Measurements from ENCODE around the gene CSGALNACT2. TPM values are rescaled to one million over a fixed set of nuclear protein-coding genes. Genes with fewer than 3 reads are reported as not detected.
"Not testable (repeated sequence)": the region's sequence is repeated elsewhere in the genome, so short reads cannot be mapped to it uniquely, and the experiment has no call there.

Gene CSGALNACT2
- total RNA-seq, 1 experiment from 2014 or later: 7.9 TPM

DNA sequence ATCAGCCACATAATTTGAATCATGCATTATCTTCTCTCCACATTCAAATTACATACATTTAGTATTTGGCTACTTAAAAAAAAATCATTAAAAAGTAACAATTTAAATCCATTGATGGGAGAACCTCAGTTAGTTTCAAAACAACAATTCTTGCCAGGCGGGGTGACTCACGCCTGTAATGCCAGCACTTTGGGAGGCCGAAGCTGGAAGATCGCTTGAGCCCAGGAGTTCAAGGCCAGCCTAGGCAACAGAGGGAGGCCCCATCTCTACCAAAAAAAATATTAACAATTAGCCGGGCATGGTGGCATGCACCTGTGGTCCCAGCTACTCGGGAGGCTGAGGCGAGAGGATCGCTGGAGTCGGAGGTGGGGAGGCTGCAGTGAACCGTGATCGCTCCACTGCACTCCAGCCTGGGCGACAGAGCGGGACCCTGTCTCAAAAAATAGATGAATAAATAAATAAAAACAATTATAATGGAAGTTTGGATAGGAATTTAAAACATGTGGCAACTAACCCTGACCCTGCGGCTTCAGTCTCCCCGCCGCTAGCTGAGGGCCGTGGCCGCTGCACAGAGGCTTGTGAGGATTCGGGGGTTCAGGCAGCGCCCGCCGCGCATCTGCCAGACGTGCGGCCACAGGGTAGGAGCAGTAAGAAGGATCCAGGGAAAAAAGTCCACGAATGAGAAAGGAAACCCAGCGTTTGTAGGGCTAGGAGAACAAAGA lies 1.1 kb upstream of the CSGALNACT2 start:
- peak overlapping the region; percentile 96 for H3K4me3 ChIP-seq
- no peaks in the 10 kb centered on the region for H3K36me3 ChIP-seq
- peak overlapping the region; percentile 97 for H3K27ac ChIP-seq
- no peak for DNase-seq
- no peaks in the 10 kb centered on the region for H3K9me3 ChIP-seq (replicated peaks)
- H3K4me1 ChIP-seq: no peaks in the 10 kb centered on the region
- no peaks in the 10 kb centered on the region for H3K27me3 ChIP-seq

DNA sequence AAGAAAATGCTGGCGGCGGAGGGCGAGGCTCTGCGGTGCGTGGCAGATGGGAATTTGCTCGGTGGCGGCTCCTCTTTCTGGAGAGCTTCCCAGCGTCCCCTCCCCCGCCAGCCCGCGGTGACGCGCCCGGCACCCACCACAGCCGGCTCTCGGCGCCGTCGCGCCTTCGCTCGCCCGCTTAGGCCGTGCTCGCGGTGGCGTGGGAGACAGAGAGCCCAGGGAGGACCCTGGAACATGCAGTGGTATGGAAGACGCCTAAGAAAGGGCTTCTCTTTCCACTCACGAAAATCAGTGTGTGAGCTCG lies 576 bp upstream of the CSGALNACT2 start:
- H3K27me3 ChIP-seq: no peaks in the 10 kb centered on the region
- H3K4me1 ChIP-seq: no peaks in the 10 kb centered on the region
- no peaks in the 10 kb centered on the region for H3K9me3 ChIP-seq (replicated peaks)
- no peaks in the 10 kb centered on the region for H3K36me3 ChIP-seq
- peak; percentile 35 to 54 for DNase-seq
- peak overlapping the region; percentile 96 for H3K4me3 ChIP-seq
- peak overlapping the region; percentile 97 for H3K27ac ChIP-seq

DNA sequence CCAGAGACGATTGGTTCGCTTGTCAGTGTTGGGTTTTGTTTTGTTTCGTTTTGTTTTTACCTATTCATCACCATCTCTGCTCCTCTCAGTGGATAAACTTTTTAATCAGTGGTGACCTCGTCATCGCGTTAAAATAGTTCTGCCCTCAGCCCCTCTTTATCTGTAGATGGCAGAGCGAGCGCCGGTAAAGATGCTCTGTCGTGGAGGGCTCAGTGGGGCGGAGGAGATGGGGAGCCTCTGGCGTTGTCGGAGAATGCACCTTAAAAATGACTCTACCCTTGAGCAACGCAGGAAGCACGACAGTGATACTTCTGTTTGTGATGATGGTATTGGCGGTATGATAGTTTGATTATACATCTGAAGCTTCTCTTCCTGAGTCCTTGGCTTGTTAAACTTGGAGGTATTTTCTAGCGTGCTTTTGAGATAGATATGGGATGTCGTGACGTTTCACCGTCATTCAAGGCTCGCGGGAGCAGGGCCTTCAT lies 554 bp downstream of the CSGALNACT2 start:
- peak overlapping the region; percentile 28 for H3K27ac ChIP-seq
- H3K4me3 ChIP-seq: peak overlapping the region; percentile 96
- H3K36me3 ChIP-seq: no peaks in the 10 kb centered on the region
- H3K27me3 ChIP-seq: no peaks in the 10 kb centered on the region
- DNase-seq: peak; percentile 17 to 35
- no peaks in the 10 kb centered on the region for H3K4me1 ChIP-seq
- no peaks in the 10 kb centered on the region for H3K9me3 ChIP-seq (replicated peaks)

DNA sequence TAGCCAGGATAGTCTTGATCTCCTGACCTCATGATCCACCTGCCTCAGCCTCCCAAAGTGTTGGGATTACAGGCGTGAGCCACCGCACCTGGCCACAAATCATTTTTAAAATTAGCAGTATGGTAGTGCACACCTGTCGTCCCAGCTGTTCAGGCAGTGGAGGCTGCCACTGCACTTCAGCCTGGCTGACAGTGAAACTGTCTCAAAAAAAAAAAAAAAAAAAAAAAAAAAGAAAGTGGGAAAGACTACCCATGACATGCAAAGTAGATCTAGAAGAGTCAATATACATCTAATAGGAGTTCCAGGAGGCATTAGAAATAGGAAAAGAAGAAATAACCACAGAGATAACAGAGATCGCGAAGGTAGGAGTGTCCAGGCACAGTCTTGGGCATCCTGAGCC lies 3.2 kb downstream of the CSGALNACT2 start:
- H3K4me1 ChIP-seq: no peaks in the 10 kb centered on the region
- DNase-seq: peak in 1 of 2 experiments; percentile 8
- no peak overlapping the region for H3K27ac ChIP-seq
- no peaks in the 10 kb centered on the region for H3K27me3 ChIP-seq
- no peaks in the 10 kb centered on the region for H3K9me3 ChIP-seq (replicated peaks)
- no peak overlapping the region for H3K4me3 ChIP-seq
- H3K36me3 ChIP-seq: no peaks in the 10 kb centered on the region

DNA sequence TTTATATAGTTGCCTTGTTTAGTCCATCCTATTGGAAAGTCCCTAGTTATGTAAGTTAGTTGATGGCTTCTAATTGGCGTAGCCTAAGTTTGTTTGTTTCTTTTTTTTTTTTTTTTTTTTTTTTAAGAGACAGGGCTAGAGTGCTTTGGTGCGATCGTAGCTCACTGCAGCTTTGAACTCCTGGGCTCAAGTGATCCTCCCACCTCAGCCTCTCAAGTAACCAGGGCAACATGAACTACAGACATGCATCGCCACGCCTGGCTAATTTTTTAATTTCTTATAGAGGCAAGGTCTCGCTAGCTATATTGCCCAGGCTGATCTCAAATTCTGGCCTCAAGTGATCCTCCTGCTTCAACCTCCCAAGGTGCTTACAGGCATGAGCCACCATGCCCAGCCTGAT lies 7.1 kb downstream of the CSGALNACT2 start:
- Histone ChIP-seq H3K27me3 (no peaks in the 10 kb centered on the region), H3K9me3 (replicated peaks) (no peaks in the 10 kb centered on the region), H3K4me3 (no peak overlapping the region), H3K27ac (no peak overlapping the region), H3K36me3 (no peaks in the 10 kb centered on the region), H3K4me1 (no peaks in the 10 kb centered on the region)
- no peak for DNase-seq

DNA sequence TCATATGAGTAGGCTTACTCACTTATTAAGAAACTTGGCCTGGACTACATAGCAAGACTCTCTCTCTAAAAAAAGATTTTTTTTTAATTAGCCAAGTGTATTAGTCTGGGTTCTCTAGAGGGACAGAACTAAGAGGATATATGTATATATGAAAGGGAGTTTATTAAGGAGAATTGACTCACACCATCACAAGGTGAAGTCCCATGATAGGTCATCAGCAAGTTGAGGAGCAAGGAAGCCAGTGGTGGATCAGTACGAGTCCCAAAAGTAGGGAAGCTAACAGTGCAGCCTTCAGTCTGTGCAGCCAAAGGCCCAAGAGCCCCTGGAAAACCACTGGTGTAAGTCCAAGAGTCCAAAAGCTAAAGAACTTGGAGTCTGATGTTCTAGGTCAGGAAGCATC lies 7.7 kb downstream of the CSGALNACT2 start:
- not testable (repeated sequence) for H3K27me3 ChIP-seq; H3K4me3 ChIP-seq; DNase-seq; H3K27ac ChIP-seq; H3K4me1 ChIP-seq; H3K36me3 ChIP-seq; H3K9me3 ChIP-seq (replicated peaks)

DNA sequence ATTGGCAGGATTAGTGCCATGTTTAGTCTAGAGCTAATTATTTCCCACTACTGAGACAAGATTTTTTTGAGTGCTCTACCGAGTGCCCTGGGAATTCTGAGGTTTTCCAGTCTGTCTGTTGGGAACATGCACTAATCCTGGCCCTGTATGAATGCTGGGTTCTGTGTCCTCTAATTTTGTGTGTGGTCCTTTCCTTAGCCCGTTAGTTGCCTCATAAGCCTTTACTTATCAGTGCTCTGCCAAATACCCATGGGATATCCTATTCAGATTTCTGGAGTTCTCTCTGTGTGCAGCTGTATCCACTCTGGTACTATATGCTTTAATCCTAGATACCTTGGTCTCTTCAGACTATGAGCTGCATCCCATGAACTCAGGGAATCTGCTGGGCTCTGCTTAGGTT lies 13.1 kb downstream of the CSGALNACT2 start:
- no peaks in the 10 kb centered on the region for H3K9me3 ChIP-seq (replicated peaks)
- H3K4me3 ChIP-seq: no peak overlapping the region
- H3K27ac ChIP-seq: no peak overlapping the region
- no peaks in the 10 kb centered on the region for H3K4me1 ChIP-seq
- H3K27me3 ChIP-seq: no peaks in the 10 kb centered on the region
- DNase-seq: peak; percentile 32 to 66
- no peaks in the 10 kb centered on the region for H3K36me3 ChIP-seq

DNA sequence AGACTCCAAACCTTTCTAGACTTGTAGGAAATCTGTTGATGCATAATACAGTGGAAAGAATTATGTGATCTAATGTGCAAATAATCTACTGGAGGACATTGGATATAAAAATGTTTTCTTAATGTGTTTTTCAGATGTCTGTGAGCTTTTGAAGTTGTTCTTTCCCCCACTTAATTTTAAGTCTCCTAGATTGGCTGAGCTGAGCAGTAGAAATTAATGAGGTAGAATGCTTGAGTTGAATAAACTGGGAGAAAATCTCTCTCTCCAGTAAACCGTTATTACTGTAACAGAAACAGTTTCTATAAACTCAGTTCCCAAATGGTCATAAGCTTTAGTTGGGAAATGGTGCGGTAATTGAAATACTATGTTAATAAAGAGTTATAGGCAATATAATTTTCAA lies 15.7 kb downstream of the CSGALNACT2 start:
- H3K4me3 ChIP-seq: no peak overlapping the region
- H3K36me3 ChIP-seq: no peaks in the 10 kb centered on the region
- no peaks in the 10 kb centered on the region for H3K27me3 ChIP-seq
- no peak overlapping the region for H3K27ac ChIP-seq
- H3K9me3 ChIP-seq (replicated peaks): no peaks in the 10 kb centered on the region
- no peaks in the 10 kb centered on the region for H3K4me1 ChIP-seq
- DNase-seq: no peak

DNA sequence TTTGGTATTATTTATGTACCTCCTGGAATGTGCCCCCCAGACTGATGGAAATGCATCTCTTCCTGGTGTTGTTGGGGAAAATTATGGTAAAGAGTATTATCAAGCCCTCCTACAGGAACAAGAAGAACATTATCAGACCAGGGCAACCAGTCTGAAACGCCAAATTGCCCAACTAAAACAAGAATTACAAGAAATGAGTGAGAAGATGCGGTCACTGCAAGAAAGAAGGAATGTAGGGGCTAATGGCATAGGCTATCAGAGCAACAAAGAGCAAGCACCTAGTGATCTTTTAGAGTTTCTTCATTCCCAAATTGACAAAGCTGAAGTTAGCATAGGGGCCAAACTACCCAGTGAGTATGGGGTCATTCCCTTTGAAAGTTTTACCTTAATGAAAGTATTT lies 17.0 kb downstream of the CSGALNACT2 start:
- Histone ChIP-seq H3K27me3 (no peaks in the 10 kb centered on the region), H3K4me3 (no peak overlapping the region)
- DNase-seq: no peak

DNA sequence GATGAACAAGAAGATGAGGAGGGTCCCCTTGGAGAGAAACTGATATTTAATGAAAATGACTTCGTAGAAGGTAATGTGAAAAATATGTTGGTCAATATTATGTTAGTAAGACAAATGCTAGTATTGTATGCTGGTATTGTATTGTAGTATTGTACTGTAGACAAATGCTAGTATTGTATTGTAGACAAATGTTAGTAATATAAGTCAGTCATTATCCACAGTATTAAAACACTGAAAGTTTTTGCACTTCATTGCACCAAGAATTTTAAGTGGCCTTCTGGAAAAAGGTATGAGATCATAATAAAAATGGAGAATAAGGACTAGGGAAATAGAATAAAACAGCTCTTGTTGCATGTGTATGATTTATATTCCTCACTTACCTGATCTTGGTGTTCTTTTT lies 17.5 kb downstream of the CSGALNACT2 start:
- no peaks in the 10 kb centered on the region for H3K9me3 ChIP-seq (replicated peaks)
- no peak overlapping the region for H3K4me3 ChIP-seq
- H3K27ac ChIP-seq: no peak overlapping the region
- H3K27me3 ChIP-seq: no peaks in the 10 kb centered on the region
- H3K36me3 ChIP-seq: no peaks in the 10 kb centered on the region
- DNase-seq: no peak
- H3K4me1 ChIP-seq: no peaks in the 10 kb centered on the region

More for the DNA sequence above, 17.0 kb downstream of the CSGALNACT2 start:
- Histone ChIP-seq H3K9me3 (replicated peaks) (no peaks in the 10 kb centered on the region), H3K4me1 (no peaks in the 10 kb centered on the region), H3K27ac (no peak overlapping the region), H3K36me3 (no peaks in the 10 kb centered on the region)

DNA sequence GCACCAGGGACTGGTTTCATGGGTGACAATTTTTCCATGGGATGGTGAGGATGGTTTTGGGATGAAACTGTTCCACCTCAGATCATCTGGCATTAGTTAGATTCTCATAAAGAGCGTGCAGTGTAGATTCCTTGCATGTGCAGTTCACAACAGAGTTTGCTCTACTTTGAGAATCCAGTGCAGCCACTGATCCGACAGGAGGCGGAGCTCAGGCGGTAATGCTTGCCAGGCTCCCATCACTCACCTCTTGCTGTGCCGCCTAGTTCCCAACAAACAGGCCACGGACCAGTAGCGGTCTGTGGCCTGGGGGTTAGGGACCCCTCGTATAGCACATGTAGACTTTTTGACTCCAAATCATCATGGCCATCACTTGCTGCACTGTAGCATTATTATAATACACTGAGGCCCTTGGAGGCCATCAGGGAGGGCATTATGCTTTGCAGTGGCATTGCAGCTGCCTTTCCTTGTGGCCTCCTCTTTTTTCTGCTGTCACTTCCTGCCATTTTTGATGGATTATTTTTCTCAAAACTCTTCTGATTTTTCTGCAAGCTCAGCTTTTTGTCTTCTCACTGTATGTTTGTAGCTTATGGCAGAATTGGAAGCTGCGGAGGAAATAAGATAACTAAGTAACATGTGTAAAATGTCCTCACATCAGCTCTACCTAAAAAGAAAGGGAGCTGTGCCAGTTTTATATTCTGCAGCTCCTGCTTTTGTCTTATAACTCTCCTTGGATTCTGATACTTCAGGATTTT lies 18.5 kb downstream of the CSGALNACT2 start:
- DNase-seq: no peak
- no peaks in the 10 kb centered on the region for H3K9me3 ChIP-seq (replicated peaks)
- H3K27me3 ChIP-seq: no peaks in the 10 kb centered on the region
- H3K4me3 ChIP-seq: no peak overlapping the region
- no peak overlapping the region for H3K27ac ChIP-seq
- no peaks in the 10 kb centered on the region for H3K36me3 ChIP-seq
- no peaks in the 10 kb centered on the region for H3K4me1 ChIP-seq

DNA sequence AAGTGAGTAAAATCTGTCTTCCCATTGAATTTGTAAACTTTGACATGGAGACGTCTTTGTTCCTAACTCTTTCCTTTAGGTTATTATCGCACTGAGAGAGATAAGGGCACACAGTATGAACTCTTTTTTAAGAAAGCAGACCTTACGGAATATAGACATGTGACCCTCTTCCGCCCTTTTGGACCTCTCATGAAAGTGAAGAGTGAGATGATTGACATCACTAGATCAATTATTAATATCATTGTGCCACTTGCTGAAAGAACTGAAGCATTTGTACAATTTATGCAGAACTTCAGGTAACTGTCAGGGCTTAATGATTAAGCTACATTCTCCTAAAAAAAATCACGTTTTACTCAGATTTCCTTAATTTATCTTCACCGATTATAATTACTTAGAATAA lies 20.4 kb downstream of the CSGALNACT2 start:
- H3K27ac ChIP-seq: no peak overlapping the region
- H3K27me3 ChIP-seq: no peaks in the 10 kb centered on the region
- no peaks in the 10 kb centered on the region for H3K4me1 ChIP-seq
- H3K4me3 ChIP-seq: no peak overlapping the region
- DNase-seq: no peak
- no peaks in the 10 kb centered on the region for H3K9me3 ChIP-seq (replicated peaks)
- H3K36me3 ChIP-seq: no peaks in the 10 kb centered on the region

DNA sequence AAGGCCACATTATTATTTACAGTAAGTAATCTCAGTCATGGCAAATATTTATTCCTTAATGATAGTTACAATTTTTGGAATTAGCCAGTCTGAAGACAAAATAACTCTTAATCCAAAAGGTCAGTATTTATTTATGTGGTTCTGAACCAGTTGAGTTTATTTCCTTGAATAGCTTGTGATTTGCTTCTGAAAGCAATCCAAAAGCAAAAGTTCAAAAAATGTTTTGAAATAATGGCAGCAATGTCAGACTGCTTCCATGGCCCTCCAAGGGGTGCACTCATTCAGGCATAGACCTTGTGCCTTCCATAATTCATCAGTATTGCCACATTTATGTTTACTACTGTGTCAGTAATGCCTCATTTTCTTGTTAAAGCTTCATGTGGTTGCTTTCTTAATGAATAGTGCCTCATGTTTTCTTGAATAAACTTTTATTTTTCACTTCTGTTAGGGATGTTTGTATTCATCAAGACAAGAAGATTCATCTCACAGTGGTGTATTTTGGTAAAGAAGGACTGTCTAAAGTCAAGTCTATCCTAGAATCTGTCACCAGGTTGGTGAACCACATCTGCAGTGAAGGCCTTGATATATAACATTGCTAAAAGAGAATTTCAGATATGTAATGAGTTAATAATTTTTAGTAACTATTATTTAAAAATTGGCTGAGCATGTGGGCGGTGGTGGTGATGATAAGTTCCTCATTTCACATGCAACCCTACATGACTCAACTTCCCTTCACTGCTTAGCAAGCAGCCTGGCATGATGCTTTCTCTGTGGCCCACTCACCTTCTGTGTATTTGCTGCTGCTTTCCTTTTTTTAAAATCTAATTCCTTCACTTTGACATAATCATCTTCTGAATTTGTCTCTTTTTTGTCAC lies 22.0 kb downstream of the CSGALNACT2 start:
- no peaks in the 10 kb centered on the region for H3K27me3 ChIP-seq
- no peak overlapping the region for H3K27ac ChIP-seq
- no peak overlapping the region for H3K4me3 ChIP-seq
- H3K9me3 ChIP-seq (replicated peaks): no peaks in the 10 kb centered on the region
- no peak for DNase-seq
- no peaks in the 10 kb centered on the region for H3K4me1 ChIP-seq
- no peaks in the 10 kb centered on the region for H3K36me3 ChIP-seq

DNA sequence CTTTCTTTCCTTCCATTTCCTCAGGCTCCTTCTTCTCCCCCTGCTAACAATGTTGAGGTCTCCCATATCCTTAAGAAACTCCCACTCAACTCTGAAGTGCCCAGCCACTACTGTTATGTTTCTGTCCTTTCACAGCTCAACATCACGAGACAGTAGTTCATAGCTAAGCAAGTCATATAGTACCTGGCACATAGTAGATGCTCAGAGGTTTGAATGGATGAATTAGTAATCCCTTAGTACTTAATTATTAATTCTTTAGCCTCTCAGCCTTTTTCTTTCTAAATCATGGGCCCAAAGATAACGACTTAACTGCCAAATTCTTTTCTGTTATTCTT lies 22.6 kb downstream of the CSGALNACT2 start:
- Histone ChIP-seq H3K27me3 (no peaks in the 10 kb centered on the region), H3K4me3 (no peak overlapping the region), H3K9me3 (replicated peaks) (no peaks in the 10 kb centered on the region), H3K36me3 (no peaks in the 10 kb centered on the region), H3K27ac (no peak overlapping the region), H3K4me1 (no peaks in the 10 kb centered on the region)
- DNase-seq: no peak

DNA sequence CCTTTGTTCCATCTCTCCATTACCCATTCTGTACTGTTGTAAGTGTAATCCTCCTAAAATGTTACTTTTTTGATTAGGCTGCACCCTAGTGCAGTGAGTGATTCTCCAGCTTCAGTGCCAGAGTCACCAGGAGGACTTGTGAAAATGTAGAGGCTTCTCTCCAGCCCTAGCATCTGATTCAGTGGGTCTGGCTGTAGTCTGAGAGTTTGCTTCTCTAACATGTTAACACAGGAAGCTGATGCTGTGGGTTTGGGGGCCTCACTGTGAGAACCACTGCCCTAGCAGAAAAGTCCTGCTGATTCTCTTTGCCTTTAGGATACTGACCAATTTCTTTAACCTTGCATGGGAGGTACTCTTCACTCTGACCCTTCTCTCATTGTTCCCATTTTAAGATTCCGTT lies 24.4 kb downstream of the CSGALNACT2 start:
- H3K36me3 ChIP-seq: no peaks in the 10 kb centered on the region
- H3K27ac ChIP-seq: no peak overlapping the region
- no peak for DNase-seq
- H3K27me3 ChIP-seq: no peaks in the 10 kb centered on the region
- no peaks in the 10 kb centered on the region for H3K4me1 ChIP-seq
- no peaks in the 10 kb centered on the region for H3K9me3 ChIP-seq (replicated peaks)
- no peak overlapping the region for H3K4me3 ChIP-seq

All from SJCRH30 (cell line).